Pericardium fibroblast (primary cell): ENCODE data around the gene RCBTB1. TPM values are rescaled to one million over a fixed set of nuclear protein-coding genes. Genes with fewer than 3 reads are reported as not detected.

ENCODE experiments used
- total RNA-seq: library from RNA; depleted of rRNA; stranded (reverse); fragments of >200 nt; gene quantifications from 2 replicates; pipeline ENCODE4 v1.2.3, GENCODE V29; 2015

Gene RCBTB1
- total RNA-seq, result 11.2 and 12.8 TPM in 2 replicates

GRCh38 chr13:49585220-49586157 is at the start of gene RCBTB1:
TSS of gene RCBTB1 (minus strand) at chr13:49585558. CDS start at chr13:49567279, 18,279 bp downstream.

GRCh38 chr13:49627831-49628652 is 42.7 kb upstream of the RCBTB1 start, which contains the start of gene ARL11:
TSS of gene ARL11 (plus strand) at chr13:49628507. CDS start at chr13:49630448, 1,941 bp downstream.

GRCh38 chr13:49495783-49496762 is 89.3 kb downstream of the RCBTB1 start, which contains the start of gene PHF11:
TSS of gene PHF11 (plus strand) at chr13:49495953. CDS start at chr13:49496002, 49 bp downstream.

Other genes with a start within 250 kb of the RCBTB1 start
- 5.1 and 10.6 TPM in 2 replicates for gene CAB39L, start 141.5 kb downstream of the RCBTB1 start, total RNA-seq
- gene SETDB2, start 141.3 kb downstream of the RCBTB1 start, total RNA-seq, result 3.9 and 4.9 TPM in 2 replicates
- 19.1 and 20.5 TPM in 2 replicates for gene PHF11, start 89.6 kb downstream of the RCBTB1 start, total RNA-seq
- under 0.01 TPM in 1 of 2 replicates, not detected in the other for gene ARL11, start 42.9 kb upstream of the RCBTB1 start, total RNA-seq
- 92.7 and 134 TPM in 2 replicates for gene EBPL, start 105.9 kb upstream of the RCBTB1 start, total RNA-seq
- gene KPNA3, start 207.1 kb upstream of the RCBTB1 start, total RNA-seq, result 19.4 and 21.4 TPM in 2 replicates